Fibroblast of skin of abdomen (primary cell): ENCODE data around the gene CNPY4.
"Not testable (repeated sequence)": the region's sequence is repeated elsewhere in the genome, so short reads cannot be mapped to it uniquely, and the experiment has no call there.

Source experiments
- DNase-seq: peaks from one replicate; pipeline ENCODE4 v3.0.0-alpha.2; 2013

The CNPY4 gene

DNA sequence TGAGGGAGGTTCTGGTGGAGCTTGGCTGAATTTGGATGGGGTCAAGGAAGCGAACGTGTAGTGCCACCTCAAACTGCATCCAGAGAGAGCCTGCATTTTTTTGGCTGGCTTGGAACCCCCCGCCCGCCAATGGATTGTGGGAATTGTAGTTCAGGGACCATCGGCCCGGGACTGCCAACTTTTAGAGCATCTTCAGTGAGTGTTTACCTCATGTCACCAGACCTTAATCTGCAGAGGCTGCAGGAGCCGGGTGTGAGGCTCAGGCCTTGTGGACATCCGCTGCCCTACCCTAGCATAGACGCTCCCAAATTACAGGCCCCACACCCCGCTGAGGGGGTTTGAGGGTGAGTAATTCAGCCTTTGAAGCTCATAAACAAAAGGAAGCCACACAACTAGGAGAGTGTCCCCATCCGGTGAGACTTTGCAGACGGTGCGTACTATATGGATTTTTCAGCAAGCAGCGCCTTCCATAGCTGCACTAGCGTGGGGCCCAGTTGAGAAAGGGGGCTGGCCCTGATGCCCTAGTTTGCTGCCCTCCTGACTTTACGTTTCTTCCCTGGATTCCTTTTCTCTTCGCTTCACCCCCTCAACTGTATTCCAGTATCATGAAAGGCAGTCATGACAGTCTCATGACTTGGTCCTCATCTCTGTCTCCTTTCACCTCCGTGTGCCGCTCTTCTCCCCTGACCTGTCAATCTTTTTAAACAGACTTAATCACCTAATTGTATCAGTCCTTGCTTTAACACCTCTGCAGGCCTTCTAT lies 717 bp downstream of the CNPY4 start:
- DNase-seq, result peak; percentile 64

GRCh38 chr7:100120733-100121036 lies 1.3 kb downstream of the CNPY4 start:
- no peak for DNase-seq

DNA sequence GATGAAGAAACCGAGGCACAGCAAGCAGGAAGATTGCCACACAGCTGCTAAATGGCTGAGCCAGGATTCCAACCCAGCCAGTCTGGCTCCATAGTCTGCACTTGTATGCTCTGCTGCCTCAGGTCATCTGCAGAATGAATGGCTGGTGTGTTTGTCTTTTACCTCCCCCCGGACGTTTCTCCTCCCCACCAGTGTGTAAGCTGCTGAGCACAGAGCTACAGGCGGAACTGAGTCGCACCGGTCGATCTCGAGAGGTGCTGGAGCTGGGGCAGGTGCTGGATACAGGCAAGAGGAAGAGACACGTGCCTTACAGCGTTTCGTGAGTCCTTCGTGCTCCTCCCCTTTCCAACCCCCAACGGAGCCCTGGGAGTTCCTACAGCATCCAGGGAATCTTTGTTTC lies 2.6 kb downstream of the CNPY4 start:
- DNase-seq, result no peak

- no peak for DNase-seq
These were observed 3.1 kb downstream of the CNPY4 start for GRCh38 chr7:100122568-100122967.

DNA sequence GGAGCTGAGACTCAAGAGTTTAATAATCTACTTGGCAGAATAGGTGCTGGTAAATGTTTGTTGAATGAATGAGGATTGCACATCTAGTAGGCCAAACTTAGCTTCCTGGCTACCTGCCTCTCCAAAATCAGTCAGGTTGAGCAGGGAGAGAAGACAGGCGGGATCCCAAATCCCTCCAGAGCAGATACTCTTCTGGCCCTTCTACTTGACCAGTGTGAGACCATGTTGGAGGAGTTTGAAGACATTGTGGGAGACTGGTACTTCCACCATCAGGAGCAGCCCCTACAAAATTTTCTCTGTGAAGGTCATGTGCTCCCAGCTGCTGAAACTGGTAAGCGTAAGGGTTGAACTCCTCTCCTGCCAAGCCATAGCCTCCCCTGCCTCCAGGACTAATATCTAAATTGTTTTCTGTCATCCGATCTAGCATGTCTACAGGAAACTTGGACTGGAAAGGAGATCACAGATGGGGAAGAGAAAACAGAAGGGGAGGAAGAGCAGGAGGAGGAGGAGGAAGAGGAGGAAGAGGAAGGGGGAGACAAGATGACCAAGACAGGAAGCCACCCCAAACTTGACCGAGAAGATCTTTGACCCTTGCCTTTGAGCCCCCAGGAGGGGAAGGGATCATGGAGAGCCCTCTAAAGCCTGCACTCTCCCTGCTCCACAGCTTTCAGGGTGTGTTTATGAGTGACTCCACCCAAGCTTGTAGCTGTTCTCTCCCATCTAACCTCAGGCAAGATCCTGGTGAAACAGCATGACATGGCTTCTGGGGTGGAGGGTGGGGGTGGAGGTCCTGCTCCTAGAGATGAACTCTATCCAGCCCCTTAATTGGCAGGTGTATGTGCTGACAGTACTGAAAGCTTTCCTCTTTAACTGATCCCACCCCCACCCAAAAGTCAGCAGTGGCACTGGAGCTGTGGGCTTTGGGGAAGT lies 5.1 kb downstream of the CNPY4 start:
- DNase-seq, result no peak

- no peak for DNase-seq
These were observed 7.0 kb downstream of the CNPY4 start for GRCh38 chr7:100126239-100126930.

DNA sequence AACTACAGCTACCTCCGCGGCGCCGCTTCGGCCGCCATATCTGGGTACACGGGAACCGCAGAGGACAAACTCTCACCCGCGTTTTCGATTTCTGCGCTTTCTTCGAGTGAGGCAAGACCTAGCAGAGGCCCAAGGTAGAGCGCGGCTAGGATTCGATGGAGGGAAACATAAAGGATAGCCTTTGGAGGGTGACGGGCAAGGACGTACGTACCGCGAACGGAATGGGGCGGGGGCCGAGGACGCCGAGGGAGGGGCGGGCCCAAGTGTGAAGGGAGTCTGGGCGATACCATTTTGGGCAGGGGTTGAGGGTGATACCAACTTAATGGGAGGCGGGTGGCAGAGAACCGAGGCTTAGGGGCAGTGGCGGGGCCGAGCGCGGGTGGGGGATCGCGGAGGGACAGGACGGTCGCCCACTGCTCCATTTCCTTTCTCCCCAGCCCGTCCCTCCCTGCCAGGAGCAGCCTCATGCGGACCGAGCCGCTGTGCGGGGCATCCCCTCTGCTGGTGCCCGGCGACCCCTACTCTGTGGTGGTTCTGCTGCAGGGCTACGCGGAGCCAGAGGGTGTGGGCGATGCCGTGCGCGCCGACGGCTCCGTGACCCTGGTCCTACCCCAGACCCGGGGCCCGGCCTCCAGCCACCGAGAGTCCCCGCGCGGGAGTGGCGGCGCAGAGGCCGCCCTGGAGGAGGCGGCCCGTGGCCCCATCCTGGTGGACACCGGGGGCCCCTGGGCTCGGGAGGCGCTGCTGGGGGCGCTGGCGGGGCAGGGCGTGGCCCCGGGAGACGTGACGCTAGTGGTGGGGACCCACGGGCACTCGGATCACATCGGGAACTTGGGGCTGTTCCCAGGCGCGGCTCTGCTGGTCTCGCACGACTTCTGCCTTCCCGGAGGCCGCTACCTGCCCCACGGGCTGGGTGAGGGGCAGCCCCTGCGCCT lies 7.8 kb downstream of the CNPY4 start, which contains the start of gene MBLAC1:
Gene MBLAC1, plus strand, starts transcription at position 37 of the 935 bp plus-strand sequence. Its CDS starts 429 bp downstream, at position 466.
- DNase-seq, result peak; percentile 93

- DNase-seq, result no peak
These were observed 8.6 kb downstream of the CNPY4 start for GRCh38 chr7:100127866-100128636.

DNA sequence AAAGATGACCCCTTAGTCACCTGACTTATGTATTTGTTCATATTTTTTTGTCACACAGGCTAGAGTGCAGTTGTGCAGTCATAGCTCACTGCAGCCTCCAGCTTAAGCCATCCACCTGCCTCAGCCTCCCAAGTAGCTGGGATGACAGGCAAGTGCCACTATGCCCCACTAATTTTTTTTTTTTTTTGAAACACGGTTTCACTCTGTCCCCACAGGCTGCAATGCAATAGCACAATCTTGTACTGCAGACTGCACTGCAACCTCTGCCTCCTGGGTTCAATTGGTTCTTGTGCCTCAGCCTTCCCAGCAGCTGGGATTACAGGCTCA lies 9.2 kb downstream of the CNPY4 start:
- DNase-seq, result no peak

DNA sequence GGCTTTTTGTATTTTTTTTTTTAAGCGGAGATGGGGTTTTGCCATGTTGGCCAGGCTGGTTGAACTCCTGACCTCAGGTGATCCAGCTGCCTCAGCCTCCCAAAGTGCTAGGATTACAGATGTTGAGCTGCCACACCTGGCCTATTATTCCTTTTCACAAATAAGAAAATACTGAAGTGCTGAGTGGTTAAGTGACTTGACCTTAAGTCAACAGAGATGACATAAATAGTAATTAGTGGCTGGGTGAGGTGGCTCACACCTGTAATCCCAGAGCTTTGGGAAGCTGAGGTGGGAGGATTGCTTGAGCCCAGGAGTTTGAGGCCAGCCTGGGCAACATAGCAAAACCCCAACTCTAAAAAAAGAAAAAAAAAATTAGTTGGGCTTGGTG lies 10.8 kb downstream of the CNPY4 start:
- DNase-seq, result not testable (repeated sequence)

GRCh38 chr7:100130608-100131453 lies 11.4 kb downstream of the CNPY4 start:
- peak; percentile 51 for DNase-seq

DNA sequence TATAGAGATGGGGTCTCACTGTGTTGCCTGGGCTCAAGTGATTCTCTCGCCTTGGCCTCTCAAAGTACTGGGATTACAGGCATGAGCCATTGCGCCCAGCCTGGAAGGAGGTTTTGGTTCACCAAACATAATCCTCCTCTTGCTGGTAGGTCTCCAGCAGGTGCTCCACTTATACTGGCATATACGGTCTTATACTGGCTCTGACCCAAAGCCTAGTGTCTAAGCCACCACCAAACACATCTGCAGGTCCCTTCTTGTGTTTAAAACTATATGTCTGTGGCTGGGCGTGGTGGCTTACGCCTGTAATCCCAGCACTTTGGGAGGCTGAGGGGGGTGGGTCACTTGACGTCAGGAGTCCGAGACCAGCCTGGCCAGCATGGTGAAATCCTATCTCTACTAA lies 12.7 kb downstream of the CNPY4 start:
- DNase-seq, result no peak

DNA sequence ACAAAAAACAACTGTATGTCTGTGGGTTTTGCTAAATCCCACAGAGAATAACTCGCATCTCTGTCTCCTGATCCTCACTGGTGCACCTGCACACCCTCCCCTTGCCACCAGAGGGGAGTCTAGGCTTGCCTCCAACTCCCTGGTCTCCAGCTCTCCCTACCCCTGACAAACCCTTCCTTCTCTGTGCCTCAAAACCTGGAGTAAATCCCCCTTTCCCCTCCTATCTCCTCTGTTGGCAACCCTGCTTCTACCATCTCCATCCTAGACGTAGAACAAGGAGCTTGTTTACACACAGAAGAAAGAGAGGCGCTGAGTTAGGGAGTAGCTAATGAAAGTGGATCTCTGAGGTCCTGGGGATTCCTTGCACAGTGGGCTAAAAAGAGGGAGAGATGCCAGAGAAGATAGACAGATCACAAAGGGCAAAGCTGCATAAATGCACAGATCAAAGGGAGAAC lies 13.3 kb downstream of the CNPY4 start:
- DNase-seq, result peak; percentile 59

GRCh38 chr7:100137851-100138760 lies 18.7 kb downstream of the CNPY4 start:
- no peak for DNase-seq

GRCh38 chr7:100141555-100141949 lies 22.1 kb downstream of the CNPY4 start:
- no peak for DNase-seq

GRCh38 chr7:100142461-100142860 lies 23.0 kb downstream of the CNPY4 start:
- DNase-seq, result no peak

DNA sequence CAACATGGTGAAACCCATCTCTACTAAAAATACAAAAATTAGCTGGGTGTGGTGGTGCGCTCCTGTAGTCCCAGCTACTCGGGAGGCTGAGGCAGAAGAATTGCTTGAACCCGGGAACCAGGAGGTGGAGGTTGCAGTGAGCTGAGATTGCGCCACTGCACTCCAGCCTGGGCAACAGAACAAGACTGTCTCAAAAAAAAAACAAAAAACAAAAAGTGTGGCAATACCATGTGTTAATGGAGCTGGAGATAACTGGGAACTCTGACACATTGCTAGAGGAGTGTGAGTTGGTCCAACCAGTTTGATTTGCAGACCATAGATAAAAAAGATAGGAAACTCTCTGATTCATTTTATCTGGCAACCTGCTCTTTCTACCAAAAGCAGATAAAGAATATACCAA lies 26.9 kb downstream of the CNPY4 start:
- not testable (repeated sequence) for DNase-seq

DNA sequence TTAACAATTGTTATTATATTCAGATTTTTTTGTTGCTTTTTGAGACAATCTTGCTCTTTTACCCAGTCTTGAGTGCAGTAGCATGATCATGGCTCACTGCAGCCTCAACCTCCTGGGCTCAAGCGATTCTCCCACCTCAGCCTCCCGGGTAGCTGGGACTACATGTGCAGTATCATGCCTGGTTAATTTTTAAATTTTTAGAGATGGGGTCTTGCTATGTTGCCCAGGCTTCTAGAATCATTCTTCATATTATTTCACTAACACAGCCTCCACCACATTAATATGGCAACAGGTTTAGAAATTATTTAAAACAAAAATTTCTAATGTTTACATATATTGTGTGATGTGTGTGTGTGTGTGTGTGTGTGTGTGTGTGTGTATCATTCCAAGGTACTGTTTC lies 27.8 kb downstream of the CNPY4 start:
- DNase-seq, result no peak

DNA sequence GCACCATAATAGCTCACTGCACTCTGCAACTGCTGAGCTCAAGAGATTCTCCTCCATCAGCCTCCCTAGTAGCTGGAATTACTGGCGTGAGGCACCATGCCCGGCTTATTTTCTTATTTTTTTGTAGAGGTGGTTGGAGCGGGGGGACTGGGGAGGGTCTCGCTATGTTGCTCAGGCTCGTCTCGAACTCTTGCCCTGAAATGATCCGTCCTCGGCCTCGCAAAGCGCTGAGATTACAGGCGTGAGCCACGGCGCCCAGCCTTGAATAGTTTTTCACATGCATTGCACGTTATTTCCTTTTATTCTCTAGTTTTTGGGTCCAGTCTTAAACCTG lies 28.8 kb downstream of the CNPY4 start:
- no peak for DNase-seq
